ENCODE measurements around the gene TJP2. TPM values are rescaled to one million over a fixed set of nuclear protein-coding genes. Genes with fewer than 3 reads are reported as not detected.

The TJP2 gene
- total RNA-seq, 1 experiment from 2014 or later, result 155 TPM

GRCh38 chr9:69252436-69252835 is 78.4 kb downstream of the TJP2 start:
- ChIA-PET POLR2A (no interaction called here), CTCF (no interaction called here)
- Mint-ChIP-seq H3K27me3 (ENCODE audit: low read depth) (no peaks in the 10 kb centered on the region), H3K27ac (peak overlapping the region; percentile 42), H3K4me3 (no peak overlapping the region), H3K9me3 (no peaks in the 10 kb centered on the region), H3K4me1 (peaks cover 3% of the 10 kb centered on the region; the same call in 1 of the 2 replicates), H3K36me3 (peaks cover 83% of the 10 kb centered on the region)
- ATAC-seq (no peak), DNase-seq (ENCODE audit: low spot score) (no peak)
- TF ChIP-seq GABPB1 (CRISPR knock-in tag; IDR thresholded peaks at IDR 0.05) (no peak), USF1 (CRISPR knock-in tag; IDR thresholded peaks at IDR 0.05) (no peak), USF2 (CRISPR knock-in tag; IDR thresholded peaks at IDR 0.05) (no peak)

- H3K4me3 Mint-ChIP-seq, result no peak overlapping the region
- H3K9me3 Mint-ChIP-seq, result no peaks in the 10 kb centered on the region
- ChIA-PET CTCF (interaction anchor here (1.7 kb wide), 1 partner anchor 30 kb away, joined by 7 read pairs; no protein-coding TSS in a partner anchor), POLR2A (no interaction called here)
- H3K27ac Mint-ChIP-seq, result no peak overlapping the region; the same call in 1 of the 2 replicates
- peaks cover 77% of the 10 kb centered on the region for H3K36me3 Mint-ChIP-seq
- DNase-seq (ENCODE audit: low spot score) (no peak), ATAC-seq (no peak)
- peaks cover 3% of the 10 kb centered on the region; the same call in 1 of the 2 replicates for H3K4me1 Mint-ChIP-seq
- TF ChIP-seq CDX4 (CRISPR knock-in tag; IDR thresholded peaks at IDR 0.05; ENCODE audit: borderline replicate concordance) (no peak), MLX (CRISPR knock-in tag; IDR thresholded peaks at IDR 0.05) (no peak), ZNF396 (CRISPR knock-in tag; IDR thresholded peaks at IDR 0.05; ENCODE audit: borderline replicate concordance) (no peak), NFE2L1 (CRISPR knock-in tag; IDR thresholded peaks at IDR 0.05) (no peak), USF2 (CRISPR knock-in tag; IDR thresholded peaks at IDR 0.05) (no peak), GABPB1 (CRISPR knock-in tag; IDR thresholded peaks at IDR 0.05) (no peak), EMX1 (CRISPR knock-in tag; IDR thresholded peaks at IDR 0.05) (no peak), KAT7 (CRISPR knock-in tag; IDR thresholded peaks at IDR 0.05; ENCODE audit: borderline replicate concordance) (no peak), ARID4B (CRISPR knock-in tag; IDR thresholded peaks at IDR 0.05; ENCODE audit: borderline replicate concordance) (no peak), ZNF532 (CRISPR knock-in tag; IDR thresholded peaks at IDR 0.05; ENCODE audit: borderline replicate concordance) (no peak), ZNF416 (CRISPR knock-in tag; IDR thresholded peaks at IDR 0.05) (no peak), ESRRA (CRISPR knock-in tag; IDR thresholded peaks at IDR 0.05; ENCODE audit: borderline replicate concordance) (no peak), ERG (CRISPR knock-in tag; IDR thresholded peaks at IDR 0.05) (no peak), CTCF (IDR thresholded peaks at IDR 0.05) (no peak), ZNF423 (CRISPR knock-in tag; IDR thresholded peaks at IDR 0.05) (no peak)
- H3K27me3 Mint-ChIP-seq (ENCODE audit: low read depth), result no peaks in the 10 kb centered on the region
These were observed 79.0 kb downstream of the TJP2 start for GRCh38 chr9:69253057-69253456.
